NCI-H1092 (cell line): ENCODE measurements around the gene WDR1.

Experiments used
- DNase-seq: peaks from one replicate; lab custom pipeline; 2025; lab: John Stamatoyannopoulos, UW

WDR1 gene

GRCh38 chr4:10040049-10040892 is 76.3 kb downstream of the WDR1 start:
- no peak for DNase-seq

DNA sequence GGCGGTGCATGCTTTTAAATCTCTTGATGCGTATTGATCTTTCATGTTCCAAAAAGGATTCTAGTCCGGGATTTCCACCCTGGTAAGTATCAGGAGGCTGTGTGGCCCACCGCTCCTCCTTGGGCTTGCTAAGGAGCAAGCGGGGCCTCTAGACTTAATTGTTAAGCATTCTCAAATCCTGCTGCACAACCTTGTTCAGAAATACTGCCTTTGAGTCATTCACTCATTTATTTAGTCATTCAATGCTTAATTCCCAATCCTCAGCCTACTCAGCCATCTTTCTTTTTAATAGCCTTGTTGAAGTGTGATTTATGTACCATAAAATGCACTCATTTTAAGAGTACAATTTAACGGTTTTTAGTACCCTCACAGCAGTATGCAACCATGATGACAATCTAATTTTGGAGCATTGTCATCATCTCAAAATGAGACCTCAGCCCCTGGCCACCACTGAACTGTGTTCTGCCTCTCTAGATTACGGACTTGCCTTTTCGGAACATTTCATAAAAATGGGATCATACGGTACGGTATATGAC is 79.7 kb downstream of the WDR1 start:
- DNase-seq = no peak

- DNase-seq = no peak
Observed at GRCh38 chr4:10035130-10035529, 81.5 kb downstream of the WDR1 start.

GRCh38 chr4:10034612-10035104 is 81.9 kb downstream of the WDR1 start:
- no peak for DNase-seq

DNA sequence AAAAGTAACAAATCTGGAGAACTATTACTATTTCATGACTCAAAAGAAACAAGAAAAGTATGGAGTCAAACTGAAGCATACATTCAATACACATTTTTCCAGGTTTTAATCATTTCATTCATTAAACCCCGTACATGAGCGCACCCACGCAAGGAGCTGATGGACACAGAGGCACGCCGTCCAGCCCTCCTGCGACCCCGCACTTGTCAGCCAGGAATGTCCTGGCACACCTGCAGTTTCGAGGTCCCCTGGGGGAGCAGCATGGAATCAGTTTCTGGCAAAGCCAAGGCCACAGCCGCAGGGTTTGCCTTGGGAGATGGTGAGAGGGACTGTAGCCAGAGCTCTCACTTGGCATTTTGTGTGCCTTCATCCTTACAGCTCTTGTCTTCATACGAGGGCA is 82.5 kb downstream of the WDR1 start:
- no peak for DNase-seq

GRCh38 chr4:10033191-10033881 is 83.3 kb downstream of the WDR1 start:
- no peak for DNase-seq

- DNase-seq = no peak
Observed at GRCh38 chr4:10032625-10033024, 84.0 kb downstream of the WDR1 start.

DNA sequence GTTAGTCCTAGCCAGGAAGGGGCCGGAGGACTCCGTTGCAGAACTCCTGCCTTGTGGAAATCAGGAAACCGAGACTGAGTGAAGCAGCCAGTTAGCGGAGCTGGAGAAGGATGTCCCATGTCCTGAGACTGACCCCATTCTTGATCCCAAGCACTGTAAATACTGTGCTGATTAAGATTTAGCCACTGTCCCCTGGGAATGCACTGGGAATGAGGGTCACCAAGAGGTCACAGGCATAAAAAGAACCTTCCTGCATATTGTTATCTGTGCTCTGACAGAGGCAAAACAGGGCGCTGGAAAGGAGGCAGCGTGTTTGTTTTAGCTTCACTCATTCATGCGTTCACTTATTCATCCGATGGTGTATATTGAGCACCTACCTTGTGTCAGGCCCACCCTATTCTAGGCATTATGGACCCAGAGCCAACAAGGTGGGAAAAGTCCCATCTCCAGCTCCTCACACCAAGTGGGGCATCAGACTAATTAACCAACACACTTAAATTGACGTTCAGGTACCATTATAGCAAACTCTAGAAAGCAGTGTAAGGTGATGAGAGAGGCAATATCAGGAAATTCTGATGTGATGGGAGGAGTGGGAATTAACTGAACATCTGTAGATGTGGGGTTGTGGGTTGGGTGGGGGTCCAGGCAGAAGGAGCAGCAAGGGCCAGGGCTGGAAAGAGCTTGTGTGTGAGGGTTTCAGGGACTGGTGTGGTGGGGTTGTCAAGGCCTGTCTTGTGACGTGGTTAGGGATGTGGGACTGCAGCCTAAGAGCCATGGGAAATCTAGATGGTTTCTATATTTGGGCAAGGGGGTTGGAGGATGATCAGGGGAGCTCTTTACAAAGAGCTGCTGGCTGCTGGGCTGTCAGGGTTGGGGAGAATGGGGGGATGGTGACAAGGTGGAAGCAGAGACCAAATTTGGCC is 84.7 kb downstream of the WDR1 start:
- DNase-seq = no peak

DNA sequence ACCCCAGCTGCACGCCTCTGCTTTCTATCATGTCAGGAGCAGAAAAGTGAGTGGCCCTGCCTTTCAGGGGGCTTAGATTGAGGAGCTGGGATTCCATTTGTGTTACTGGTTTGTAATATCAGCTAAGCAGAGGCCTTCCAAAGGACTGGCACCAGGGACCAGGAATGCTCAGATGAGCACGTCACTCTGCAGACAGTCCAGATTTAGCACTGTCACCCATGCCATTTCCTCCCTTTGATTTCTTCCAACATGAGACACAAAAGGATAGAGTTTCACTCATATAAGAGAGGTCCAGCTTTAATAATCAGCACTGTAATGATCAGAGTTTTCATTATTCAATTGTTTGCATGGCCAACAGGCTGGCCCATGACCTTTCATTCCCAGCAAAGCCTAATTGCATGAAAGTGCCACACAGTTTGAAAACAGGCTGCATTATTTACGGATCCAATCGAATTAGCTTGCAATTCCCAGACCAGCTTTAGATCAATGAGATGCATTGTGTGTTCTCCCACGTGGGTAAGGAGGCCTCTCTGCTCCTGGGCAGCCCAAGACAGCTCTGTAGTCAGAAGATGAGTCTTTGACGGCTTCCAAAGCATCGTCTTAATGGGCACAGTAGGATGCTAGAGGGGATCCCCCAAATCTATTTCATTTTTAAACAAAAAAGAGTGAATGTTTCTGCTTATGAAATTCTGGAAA is 85.5 kb downstream of the WDR1 start:
- no peak for DNase-seq

GRCh38 chr4:10029403-10029802 is 87.2 kb downstream of the WDR1 start:
- no peak for DNase-seq

GRCh38 chr4:10028910-10029309 is 87.7 kb downstream of the WDR1 start:
- DNase-seq = no peak

DNA sequence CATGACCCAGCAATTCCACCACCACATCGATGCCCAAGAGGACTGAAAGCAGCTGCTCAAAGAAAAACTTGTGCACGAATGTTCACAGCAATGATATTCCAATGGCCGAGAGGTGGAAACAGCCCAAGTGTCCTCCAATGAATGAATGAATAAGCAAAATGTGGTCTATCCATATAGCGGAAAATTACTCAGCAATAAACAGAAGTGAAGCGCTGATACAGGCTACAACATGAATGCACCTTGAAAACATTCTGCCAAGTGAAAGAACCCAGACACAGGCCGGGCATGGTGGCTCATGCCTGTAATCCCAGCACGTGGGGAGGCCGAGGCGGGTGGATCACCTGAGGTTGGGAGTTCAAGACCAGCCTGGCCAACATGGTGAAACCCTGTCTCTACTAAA is 90.1 kb downstream of the WDR1 start:
- no peak for DNase-seq

GRCh38 chr4:10025230-10025806 is 91.3 kb downstream of the WDR1 start:
- DNase-seq = no peak
